Body of pancreas (tissue), 4 donors: Measurements from ENCODE around the gene AKAP7. TPM values are rescaled to one million over a fixed set of nuclear protein-coding genes. Genes with fewer than 3 reads are reported as not detected.
"Not testable (repeated sequence)": the region's sequence is repeated elsewhere in the genome, so short reads cannot be mapped to it uniquely, and the experiment has no call there.

ENCODE experiments used
- ATAC-seq: fragments of 150-250 bp; one replicate; pipeline ENCODE4 v1.9.1; 2016
- DNase-seq, 4 donors: peaks; one replicate each; pipeline ENCODE4 v3.0.0-alpha.2; 2019
- H3K27ac ChIP-seq, 4 donors: fragments of 200-600 bp; sonication (generic); 1 replicate in 3 of 4; 2 replicates in 1 of 4; pipeline versions ENCODE4 v1.5.1 to v1.6.1; 2016 to 2019; ENCODE audit warnings: mild to moderate bottlenecking in 1 of 4, mixed read lengths in 1 of 4, moderate library complexity in 1 of 4
- H3K27me3 ChIP-seq, 2 donors: fragments of 200-600 bp; sonication (generic); one replicate each; pipeline ENCODE4 v1.6.0; 2016; ENCODE audit warnings: mild to moderate bottlenecking in 1 of 2
- H3K36me3 ChIP-seq, 2 donors: fragments of 200-600 bp; sonication (generic); replicated peaks in 1 of 2; 2 replicates each; pipeline ENCODE4 v1.5.1; 2016; ENCODE audit warnings: low read depth in 2 of 2; ENCODE audit not compliant: insufficient read depth in 1 of 2
- H3K4me1 ChIP-seq: fragments of 200-600 bp; sonication (generic); one replicate; pipeline ENCODE4 v1.6.0; 2016
- H3K4me3 ChIP-seq, 2 donors: fragments of 200-600 bp; sonication (generic); 1 replicate in 1 of 2; 2 replicates in 1 of 2; pipeline ENCODE4 v1.5.1; 2016 to 2019
- H3K9me3 ChIP-seq, 3 donors: fragments of 200-600 bp; sonication (generic); 1 replicate in 2 of 3; 2 replicates in 1 of 3; pipeline ENCODE4 v1.5.1; 2016
- POLR2A ChIP-seq, 3 donors: fragments of 450-650 bp; IDR thresholded peaks; one replicate each; pipeline ENCODE4 v1.6.1; 2016; ENCODE audit warnings: antibody characterized with exemption in 3 of 3, mild to moderate bottlenecking in 2 of 3
- WGBS, 2 donors: methylation state at CpG; one replicate each; pipeline ENCODE4 v1.1.5; 2017; 5-methylcytosine and 5-hydroxymethylcytosine counted together
- intact Hi-C: fragments of 100-400 bp; cut with DNase I; formaldehyde crosslinking; loops from one replicate; pipeline ENCODE4 v1.15.1; 2023
- total RNA-seq, 2 donors: library from RNA; depleted of rRNA; stranded (reverse); fragments of >200 nt; gene quantifications; one replicate each; pipeline ENCODE4 v1.1.0, GENCODE V29; 2016
- TF ChIP-seq, protein P1 (sequence below), 7 experiments: fragments of 450-650 bp in 4 of 7; fragments of 200-600 bp in 3 of 7; sonication (generic) in 3 of 7; IDR thresholded peaks; one replicate each; pipeline ENCODE4 v1.5.1; 2016 to 2019; ENCODE audit warnings: antibody characterized with exemption in 7 of 7

Gene AKAP7
- total RNA-seq, 2 donors from 2014 or later, result 57.6 to 66.9 TPM

DNA sequence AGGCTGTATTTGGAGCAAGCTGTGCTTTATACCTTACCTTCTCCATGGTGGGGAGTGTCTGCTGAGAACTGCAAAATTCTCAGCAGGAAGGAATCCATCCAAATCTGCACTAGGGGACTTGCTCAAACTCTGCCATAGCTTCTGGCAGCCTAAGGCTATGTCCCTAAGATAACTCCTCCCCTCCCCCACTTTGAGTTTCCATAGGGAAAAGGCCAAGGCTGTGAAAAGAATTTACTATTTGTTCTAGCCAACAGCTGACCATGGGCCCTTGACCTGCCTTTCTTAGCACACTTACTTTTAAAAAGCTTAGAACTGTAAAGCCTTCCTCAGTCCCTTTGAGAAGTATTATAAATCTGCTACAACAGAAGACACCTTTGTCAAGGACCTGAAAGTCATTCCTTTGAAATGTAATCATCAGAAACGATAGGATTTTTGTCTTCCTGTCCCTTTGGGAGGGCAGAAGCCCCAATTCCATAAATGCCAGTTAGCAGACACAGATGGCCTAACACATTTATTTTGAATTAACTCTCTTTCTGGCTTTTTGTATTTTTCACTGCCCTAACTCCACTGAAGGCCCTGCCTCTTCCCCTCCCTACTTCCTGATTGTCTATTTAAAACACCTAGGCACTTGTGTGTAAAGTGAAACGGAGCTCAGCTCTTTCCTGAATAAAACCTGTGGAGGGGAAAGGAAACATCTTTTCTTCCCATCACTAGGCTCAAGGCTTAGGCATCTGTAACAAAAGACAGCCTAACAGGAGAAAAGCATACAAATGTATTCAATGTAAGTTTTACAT lies 157.1 kb downstream of the AKAP7 start:
- no peak for TF ChIP-seq POLR2A (IDR thresholded peaks at IDR 0.05)
- TF ChIP-seq, protein P1, sequence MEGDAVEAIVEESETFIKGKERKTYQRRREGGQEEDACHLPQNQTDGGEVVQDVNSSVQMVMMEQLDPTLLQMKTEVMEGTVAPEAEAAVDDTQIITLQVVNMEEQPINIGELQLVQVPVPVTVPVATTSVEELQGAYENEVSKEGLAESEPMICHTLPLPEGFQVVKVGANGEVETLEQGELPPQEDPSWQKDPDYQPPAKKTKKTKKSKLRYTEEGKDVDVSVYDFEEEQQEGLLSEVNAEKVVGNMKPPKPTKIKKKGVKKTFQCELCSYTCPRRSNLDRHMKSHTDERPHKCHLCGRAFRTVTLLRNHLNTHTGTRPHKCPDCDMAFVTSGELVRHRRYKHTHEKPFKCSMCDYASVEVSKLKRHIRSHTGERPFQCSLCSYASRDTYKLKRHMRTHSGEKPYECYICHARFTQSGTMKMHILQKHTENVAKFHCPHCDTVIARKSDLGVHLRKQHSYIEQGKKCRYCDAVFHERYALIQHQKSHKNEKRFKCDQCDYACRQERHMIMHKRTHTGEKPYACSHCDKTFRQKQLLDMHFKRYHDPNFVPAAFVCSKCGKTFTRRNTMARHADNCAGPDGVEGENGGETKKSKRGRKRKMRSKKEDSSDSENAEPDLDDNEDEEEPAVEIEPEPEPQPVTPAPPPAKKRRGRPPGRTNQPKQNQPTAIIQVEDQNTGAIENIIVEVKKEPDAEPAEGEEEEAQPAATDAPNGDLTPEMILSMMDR (IDR thresholded peaks at IDR 0.05), result no peak
- ATAC-seq, result peak; percentile 7
- intact Hi-C loops, result no loop called here
- peaks cover 20% of the 10 kb centered on the region for H3K4me1 ChIP-seq
- DNase-seq, result no peak
- H3K36me3 ChIP-seq, result peaks cover 0 to under 1% of the 10 kb centered on the region in 2 donors
- H3K4me3 ChIP-seq, result no peak overlapping the region
- no peaks in the 10 kb centered on the region for H3K27me3 ChIP-seq
- H3K27ac ChIP-seq, result peak overlapping the region in 1 of 4 donors; percentile 61
- WGBS, 2 donors, result 29 to 36% methylated on average over 2 of the region's 2 CpGs
- H3K9me3 ChIP-seq, result no peaks in the 10 kb centered on the region

DNA sequence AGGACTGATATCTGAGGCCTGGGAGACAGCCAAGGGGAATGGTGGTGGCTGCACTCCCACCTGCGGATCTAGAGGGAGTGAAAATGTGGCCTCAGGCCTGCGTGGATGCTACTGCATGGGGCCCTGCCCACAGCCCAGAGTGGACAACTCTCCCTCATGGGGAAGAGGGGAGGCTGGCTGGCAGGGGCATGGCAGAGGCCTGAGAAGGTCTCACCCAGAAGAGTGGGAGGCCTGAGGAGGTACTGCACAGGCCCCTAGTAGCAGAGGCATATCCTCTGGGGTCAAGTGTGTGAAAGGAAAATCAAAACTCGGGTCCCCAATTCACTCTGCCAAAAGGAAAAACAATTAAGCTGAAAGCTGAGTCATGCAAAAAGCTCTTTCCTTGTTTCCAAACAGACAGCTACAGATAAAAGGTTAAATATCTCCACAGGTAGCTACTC lies 158.2 kb downstream of the AKAP7 start:
- TF ChIP-seq POLR2A (IDR thresholded peaks at IDR 0.05), result no peak
- TF ChIP-seq, protein P1 (IDR thresholded peaks at IDR 0.05), result no peak
- H3K27ac ChIP-seq, result peak overlapping the region in 2 of 4 donors; percentile 50 to 61
- H3K4me1 ChIP-seq, result peaks cover 20% of the 10 kb centered on the region
- no peaks in the 10 kb centered on the region for H3K9me3 ChIP-seq
- DNase-seq, result no peak
- ATAC-seq, result peak; percentile 47
- H3K27me3 ChIP-seq, result no peaks in the 10 kb centered on the region
- WGBS, 2 donors, result 47 to 59% methylated on average over 3 of the region's 3 CpGs
- H3K36me3 ChIP-seq, result no peaks in the 10 kb centered on the region
- intact Hi-C loops, result no loop called here
- no peak overlapping the region for H3K4me3 ChIP-seq

DNA sequence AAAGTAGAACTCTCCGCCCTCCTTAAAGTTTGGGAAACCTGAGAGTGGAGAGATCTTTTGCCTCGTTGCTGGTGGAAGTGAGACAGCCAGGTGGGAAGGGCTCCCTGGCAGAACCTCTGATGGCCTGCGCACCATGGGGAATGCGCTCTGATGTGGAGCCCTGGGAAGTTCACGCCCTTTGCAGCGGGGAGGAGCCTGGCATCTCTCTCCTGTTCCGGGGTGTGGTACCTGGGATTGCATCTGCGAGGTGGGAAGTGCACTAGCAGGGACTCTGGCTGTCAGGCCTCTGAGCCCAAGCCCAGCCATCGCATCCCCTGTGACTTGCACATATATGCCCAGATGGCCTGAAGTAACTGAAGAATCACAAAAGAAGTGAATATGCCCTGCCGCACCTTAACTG lies 159.8 kb downstream of the AKAP7 start:
- intact Hi-C loops, result no loop called here
- ATAC-seq, result no peak
- H3K4me1 ChIP-seq, result peaks cover 20% of the 10 kb centered on the region
- H3K27ac ChIP-seq, result no peak overlapping the region
- DNase-seq, result no peak
- H3K9me3 ChIP-seq, result no peaks in the 10 kb centered on the region
- H3K36me3 ChIP-seq, result no peaks in the 10 kb centered on the region
- no peak overlapping the region for H3K4me3 ChIP-seq
- 93 to 95% methylated on average over 4 to 10 of the region's 10 CpGs for WGBS, 2 donors
- TF ChIP-seq, protein P1 (IDR thresholded peaks at IDR 0.05), result no peak
- no peak for TF ChIP-seq POLR2A (IDR thresholded peaks at IDR 0.05)
- no peaks in the 10 kb centered on the region for H3K27me3 ChIP-seq

- H3K27me3 ChIP-seq, intact Hi-C loops, H3K4me3 ChIP-seq, H3K27ac ChIP-seq, DNase-seq, H3K9me3 ChIP-seq, ATAC-seq, H3K4me1 ChIP-seq, H3K36me3 ChIP-seq: not testable (repeated sequence)
- WGBS, 2 donors, result 92 to 93% methylated on average over 7 of the region's 7 CpGs
These were observed 165.6 kb downstream of the AKAP7 start for GRCh38 chr6:131300826-131301225.

DNA sequence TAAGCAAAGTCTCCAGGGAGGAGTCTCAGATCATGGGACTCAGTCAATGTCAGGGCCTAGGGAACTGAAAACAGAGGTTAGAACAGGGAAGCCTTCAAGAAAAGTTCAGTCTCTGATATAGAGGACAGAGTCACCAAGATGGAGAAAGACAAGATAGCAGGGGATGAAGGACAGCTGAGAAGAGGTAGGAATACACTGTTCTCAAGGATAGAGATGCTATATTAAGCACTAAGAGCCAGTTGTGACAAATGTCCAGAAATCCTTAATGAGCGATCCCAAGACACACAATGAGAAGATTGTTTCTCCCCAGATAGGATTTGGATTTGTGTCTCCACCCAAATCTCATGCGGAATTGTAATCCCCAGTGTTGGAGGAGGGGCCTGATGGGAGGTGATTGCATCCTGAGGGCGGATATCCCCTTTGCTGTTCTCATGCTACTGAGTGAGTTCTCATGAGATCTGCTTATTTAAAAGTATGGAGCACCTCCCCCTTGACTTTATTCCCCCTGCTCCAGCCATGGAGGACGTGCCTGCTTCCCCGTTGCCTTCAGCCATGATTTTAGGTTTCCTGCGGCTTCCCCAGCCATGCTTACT lies 168.2 kb downstream of the AKAP7 start:
- no peaks in the 10 kb centered on the region for H3K27me3 ChIP-seq
- H3K27ac ChIP-seq, result no peak overlapping the region
- TF ChIP-seq, protein P1 (IDR thresholded peaks at IDR 0.05), result no peak
- TF ChIP-seq POLR2A (IDR thresholded peaks at IDR 0.05), result no peak
- no peaks in the 10 kb centered on the region for H3K36me3 ChIP-seq
- DNase-seq, result no peak
- no peak for ATAC-seq
- intact Hi-C loops, result no loop called here
- WGBS, 2 donors, result 79 to 86% methylated on average over 6 of the region's 6 CpGs
- H3K4me1 ChIP-seq, result no peaks in the 10 kb centered on the region
- no peak overlapping the region for H3K4me3 ChIP-seq
- no peaks in the 10 kb centered on the region for H3K9me3 ChIP-seq
